AG08396 (cell line): ENCODE data around the gene KRT39.
"Not testable (repeated sequence)": the region's sequence is repeated elsewhere in the genome, so short reads cannot be mapped to it uniquely, and the experiment has no call there.

ENCODE experiments used
- DNase-seq: peaks from one replicate; pipeline ENCODE4 v3.0.0; 2012; ENCODE audit warnings: low spot score, mixed read lengths

The KRT39 gene

GRCh38 chr17:40966848-40967247 lies at the start of gene KRT39:
Gene KRT39 (minus strand): TSS chr17:40966948. CDS start chr17:40966856, 92 bp downstream.
- no peak for DNase-seq

DNA sequence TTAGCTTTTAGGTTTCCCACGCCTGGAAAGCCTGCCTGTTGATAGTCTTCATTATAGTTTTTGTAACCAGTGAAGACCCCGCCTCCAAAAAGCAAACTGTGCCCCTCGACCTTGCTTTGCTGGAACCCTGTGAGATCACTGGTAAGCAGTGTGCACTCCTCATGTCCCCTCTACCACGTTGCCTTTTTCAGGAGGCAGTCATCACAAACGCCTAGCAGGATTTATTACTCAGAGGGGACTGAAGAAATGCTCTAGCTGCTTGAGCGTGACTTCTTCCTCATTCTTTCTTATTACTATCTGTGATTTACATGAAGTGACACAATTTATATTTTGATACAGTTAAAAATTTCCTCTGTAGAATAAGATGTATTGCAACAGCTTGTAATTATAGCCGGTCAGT lies 48.7 kb upstream of the KRT39 start:
- DNase-seq, result no peak

- DNase-seq, result peak; percentile 36
Measured at GRCh38 chr17:41013606-41014005, 46.9 kb upstream of the KRT39 start.

DNA sequence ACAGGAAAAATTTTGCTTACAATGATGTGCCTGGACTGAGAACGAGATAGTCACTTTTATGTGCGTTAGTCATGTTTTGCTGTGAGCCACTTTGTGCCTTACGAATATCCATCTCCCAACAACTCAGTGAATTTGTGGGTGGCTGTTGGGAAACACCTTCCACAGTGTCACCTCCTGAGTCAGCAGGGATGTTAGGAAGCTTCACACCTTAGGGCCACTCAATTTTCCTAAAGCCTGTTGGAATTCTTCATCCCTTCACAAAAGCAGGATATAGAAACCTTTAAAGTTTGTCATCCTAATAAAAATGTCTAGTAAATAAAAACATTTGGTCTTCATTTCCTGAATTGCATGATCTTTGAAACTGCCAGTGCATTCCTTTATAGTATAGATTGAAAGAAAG lies 46.4 kb upstream of the KRT39 start:
- DNase-seq, result no peak

DNA sequence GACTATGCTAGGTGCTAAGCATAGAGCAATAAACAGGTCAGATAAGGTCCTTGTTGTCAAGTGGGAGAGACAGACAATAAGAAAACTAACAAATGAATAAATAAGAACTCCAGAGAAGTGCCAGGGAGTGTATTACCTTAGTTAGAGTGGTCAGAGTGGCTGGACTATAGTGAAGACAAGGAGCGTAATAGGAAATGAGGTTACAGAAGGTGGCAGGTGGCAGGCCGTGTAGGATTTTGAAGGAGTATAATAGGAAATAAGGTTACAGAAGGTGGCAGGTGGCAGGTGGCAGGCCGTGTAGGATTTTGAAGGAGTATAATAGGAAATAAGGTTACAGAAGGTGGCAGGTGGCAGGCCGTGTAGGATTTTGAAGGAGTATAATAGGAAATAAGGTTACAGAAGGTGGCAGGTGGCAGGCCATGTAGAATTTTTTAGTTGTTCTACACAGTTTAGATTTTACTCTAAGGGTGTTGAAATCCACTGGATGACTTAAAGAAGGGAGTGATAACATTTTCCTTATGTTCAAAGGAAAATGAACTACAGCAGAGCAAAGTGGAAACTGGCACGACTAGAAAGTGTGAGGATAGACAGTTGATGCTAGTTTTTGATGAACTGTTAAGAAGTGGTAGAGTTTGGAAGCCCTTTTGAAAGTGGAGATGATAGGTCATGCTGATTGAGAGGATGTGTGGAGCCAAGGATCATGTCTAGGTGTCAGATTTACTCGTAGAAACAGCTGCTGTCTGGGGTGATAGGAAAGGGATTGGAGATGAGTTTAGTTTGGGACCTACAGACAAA lies 45.8 kb upstream of the KRT39 start:
- DNase-seq, result no peak

DNA sequence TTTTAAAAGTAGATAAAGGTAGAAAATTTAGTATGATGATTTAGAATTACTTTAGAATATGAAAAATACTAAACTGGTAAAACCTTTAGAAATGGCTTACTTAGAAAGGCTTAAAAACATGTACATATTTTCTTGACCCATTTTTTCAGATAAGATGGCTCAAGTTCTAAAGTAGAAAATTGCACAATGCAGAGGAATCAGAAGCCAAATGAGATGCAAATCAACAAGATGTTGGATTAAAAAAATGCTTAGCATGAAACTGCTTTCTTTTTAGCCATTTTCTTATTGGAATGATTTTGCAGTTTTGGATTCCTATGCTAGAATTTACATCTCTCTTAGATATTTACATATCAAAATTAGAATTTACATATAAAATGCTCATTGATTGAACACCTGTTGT lies 43.7 kb upstream of the KRT39 start:
- no peak for DNase-seq

DNA sequence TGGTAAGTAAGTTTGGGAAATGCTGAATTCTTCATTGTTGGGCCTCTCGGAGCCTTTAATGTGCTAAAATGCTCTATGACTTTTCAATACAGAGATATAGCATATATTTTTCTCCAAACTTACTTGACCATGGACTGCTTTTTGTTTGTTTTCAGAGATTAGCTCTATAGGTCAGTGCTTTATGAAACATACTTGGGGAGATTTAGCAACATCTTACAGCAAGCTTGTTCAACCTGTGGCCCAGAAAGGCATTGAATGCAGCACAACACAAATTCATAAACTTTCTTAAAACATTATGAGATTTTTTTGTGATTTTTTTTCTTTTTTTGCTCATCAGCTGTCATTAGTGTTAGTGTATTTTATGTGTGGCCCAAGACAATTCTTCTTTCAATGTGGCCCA lies 43.2 kb upstream of the KRT39 start:
- DNase-seq, result no peak

- no peak for DNase-seq
Measured at GRCh38 chr17:41009301-41009760, 42.6 kb upstream of the KRT39 start.

DNA sequence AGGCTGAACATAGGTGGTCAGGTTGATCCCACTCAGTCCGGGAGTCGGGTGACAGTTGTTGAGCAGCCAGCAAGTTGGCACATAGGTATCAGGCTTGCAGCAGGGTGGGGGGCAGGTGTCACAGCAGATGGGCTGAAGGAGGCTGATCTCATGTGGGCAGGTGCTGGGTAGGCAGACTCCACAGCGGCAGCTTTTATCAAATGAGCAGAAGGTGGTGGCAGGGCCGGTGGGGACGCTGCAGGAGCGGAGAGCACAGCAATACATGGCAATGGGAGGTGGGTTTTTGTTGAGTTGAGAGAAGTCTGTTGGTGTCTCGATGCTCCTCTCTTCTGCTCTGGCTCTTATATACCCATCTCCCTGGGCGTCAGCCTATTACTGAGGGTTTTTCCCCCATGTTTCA lies 42.1 kb upstream of the KRT39 start, which contains the start of gene KRTAP3-1:
KRTAP3-1 (minus strand) TSS at position 318 of the 400 bp plus-strand sequence; CDS start at position 264, 54 bp downstream.
- DNase-seq, result no peak

DNA sequence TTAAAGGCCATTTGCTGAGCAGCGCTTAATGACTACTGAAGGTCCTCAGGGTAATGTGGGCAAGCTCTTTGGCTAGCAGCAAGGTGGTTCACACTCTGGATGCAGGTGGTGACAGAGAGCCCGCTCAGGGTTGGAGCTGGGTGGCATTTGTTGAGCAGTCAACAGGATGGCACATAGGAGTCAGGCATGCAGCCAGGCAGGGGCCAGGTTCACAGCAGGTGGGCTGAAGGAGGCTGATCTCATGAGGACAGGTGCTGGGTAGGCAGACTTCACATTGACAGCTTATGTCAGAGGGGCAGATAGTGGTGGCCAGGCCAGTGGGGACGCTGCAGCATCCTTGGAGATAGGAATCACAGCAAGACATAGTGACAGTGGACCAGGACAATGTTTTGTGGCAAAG lies 37.6 kb upstream of the KRT39 start:
- no peak for DNase-seq

GRCh38 chr17:41003926-41004325 lies 37.2 kb upstream of the KRT39 start:
- no peak for DNase-seq

GRCh38 chr17:41002814-41003213 lies 36.1 kb upstream of the KRT39 start:
- no peak for DNase-seq

- DNase-seq, result no peak
Measured at GRCh38 chr17:41001795-41002194, 35.0 kb upstream of the KRT39 start.

- not testable (repeated sequence) for DNase-seq
Measured at GRCh38 chr17:40999563-40999962, 32.8 kb upstream of the KRT39 start, which contains the start of gene KRTAP3-2. Gene KRTAP3-2 (minus strand): TSS chr17:40999906. CDS start chr17:40999853, 53 bp downstream.

DNA sequence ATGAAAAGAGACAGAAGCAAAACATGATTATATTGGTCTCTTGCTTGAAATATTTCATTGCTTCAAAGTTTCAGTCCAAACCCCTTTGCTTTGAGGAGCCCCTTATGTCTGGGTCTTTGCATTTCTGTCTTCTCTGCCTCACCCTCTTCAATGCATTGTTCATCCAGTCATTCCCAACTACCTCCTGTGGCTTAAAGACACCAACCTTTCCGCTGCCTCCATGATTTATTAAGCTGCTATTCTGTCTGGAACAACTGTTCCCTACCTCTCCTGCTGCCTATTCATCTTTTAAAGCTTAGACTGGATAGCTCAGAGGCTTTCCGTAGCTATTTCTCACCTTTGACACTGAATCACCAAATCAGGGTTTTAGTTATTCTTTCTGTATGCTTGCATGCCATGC lies 30.6 kb upstream of the KRT39 start:
- DNase-seq, result no peak

- no peak for DNase-seq
Measured at GRCh38 chr17:40996829-40997228, 30.1 kb upstream of the KRT39 start.

DNA sequence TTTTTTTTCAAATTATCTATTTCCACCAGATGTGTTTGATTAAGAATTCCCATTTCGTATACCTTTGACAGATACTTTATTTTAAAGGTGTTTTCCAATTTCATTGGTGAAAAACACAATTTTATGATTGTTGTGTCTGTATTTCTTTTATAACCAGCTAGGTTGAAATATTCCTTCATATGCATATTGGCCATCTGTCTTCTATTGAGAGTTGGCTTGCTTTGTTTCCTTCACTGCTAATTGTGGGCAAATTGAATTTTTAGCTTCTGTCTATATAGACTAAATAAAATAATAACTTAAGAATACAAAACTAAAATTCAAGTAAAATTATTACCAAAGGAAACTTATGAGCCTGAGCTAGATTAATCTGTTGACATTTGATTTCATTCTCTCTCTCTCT lies 28.4 kb upstream of the KRT39 start:
- no peak for DNase-seq

- DNase-seq, result no peak
Measured at GRCh38 chr17:40993839-40994238, 27.1 kb upstream of the KRT39 start, which contains the start of gene KRTAP3-3. Gene KRTAP3-3 (minus strand): TSS chr17:40994164. CDS start chr17:40994097, 67 bp downstream.

DNA sequence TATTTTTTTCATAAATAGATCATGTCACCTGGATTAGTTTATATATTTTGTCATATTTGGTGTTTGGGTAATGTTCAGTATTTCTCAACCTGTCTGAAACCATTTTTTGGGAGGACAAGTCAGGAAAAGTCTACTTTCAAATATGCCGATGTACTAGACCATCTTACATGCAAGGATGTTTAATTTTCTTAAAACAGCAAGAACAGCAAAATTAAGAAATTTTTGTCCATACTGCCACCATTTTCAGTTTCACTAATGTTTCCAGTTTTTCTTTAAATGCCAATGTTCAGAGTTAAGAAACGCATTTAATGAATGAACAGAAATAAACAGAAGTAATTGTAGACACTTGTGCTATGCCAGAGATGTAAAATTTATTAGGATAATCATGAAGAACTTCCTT lies 26.3 kb upstream of the KRT39 start:
- no peak for DNase-seq

GRCh38 chr17:40992666-40993065 lies 25.9 kb upstream of the KRT39 start:
- no peak for DNase-seq

- DNase-seq, result no peak
Measured at GRCh38 chr17:40986920-40987319, 20.2 kb upstream of the KRT39 start.

DNA sequence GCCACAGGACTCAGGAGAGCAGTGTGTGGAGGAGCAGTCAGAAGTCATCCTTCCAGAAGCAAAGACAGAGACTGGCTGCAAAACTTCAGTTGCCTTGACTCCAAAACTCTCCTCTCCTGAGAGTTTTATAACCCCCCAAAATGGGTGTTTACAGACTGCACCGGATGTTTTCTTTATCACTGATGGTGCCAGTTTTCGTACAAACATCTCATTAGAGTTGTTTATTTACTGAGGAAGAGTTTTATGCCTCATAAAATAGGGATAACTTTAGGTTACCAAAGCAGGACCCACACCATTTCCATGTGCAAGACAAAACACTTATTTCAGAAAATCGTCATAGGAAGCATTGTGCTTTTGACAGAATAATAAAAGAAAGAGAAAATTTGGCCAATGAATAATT lies 17.5 kb upstream of the KRT39 start, which contains the start of gene KRT40:
KRT40 (minus strand) TSS at position 101 of the 400 bp plus-strand sequence; CDS start at position 48, 53 bp downstream.
- no peak for DNase-seq

DNA sequence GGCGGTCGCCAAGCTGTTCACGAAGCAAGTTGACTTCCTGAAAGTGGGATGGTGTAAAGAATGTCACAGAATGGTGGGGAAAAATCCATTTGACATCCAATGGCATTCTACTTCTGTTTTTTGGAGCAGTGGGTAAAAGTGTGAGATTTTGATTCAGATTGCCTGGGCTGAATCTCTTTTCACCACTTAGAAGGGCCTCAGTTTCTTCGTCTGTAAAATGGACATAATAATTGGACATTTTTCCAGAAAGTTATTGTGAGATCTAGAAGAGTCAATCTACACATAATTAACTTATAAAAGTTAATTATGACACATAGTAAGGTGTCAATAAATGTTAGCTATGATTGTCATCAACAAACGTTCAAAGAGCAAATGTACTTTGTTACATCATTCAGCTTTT lies 14.4 kb upstream of the KRT39 start:
- DNase-seq, result no peak

DNA sequence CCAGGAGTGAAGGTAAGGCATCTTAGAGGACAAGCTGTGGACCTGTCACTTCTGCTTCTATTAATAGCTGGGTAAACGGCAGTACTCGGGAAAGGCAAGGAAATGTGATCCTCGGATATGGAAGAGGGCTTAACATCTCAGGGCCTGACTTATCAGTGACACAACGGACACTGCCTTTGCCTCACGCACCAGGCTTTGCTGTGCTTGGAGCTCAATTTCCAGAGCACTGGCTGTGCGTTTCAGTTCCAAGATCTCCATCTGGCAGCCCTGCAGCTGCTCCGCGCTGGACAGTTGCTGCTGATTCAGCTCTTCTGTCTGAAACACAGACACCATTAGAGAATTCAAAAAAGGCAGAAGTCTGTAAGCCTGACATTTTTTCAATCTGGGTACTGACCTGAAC lies 13.8 kb upstream of the KRT39 start:
- peak; percentile 64 for DNase-seq
